Measurements from ENCODE around the gene PTBP2.

PTBP2 gene

GRCh38 chr1:96721416-96722160 lies at the start of gene PTBP2:
PTBP2 (plus strand) TSS chr1:96721784; CDS start chr1:96721865, 81 bp downstream.
- DNase-seq, result peak; percentile 41

GRCh38 chr1:96674915-96675314 lies 46.7 kb upstream of the PTBP2 start:
- no peak for DNase-seq

- DNase-seq, result no peak
Measured at GRCh38 chr1:96682056-96682455, 39.5 kb upstream of the PTBP2 start.

GRCh38 chr1:96683931-96684330 lies 37.7 kb upstream of the PTBP2 start:
- DNase-seq, result no peak

GRCh38 chr1:96684744-96685143 lies 36.8 kb upstream of the PTBP2 start:
- no peak for DNase-seq

GRCh38 chr1:96688767-96689166 lies 32.8 kb upstream of the PTBP2 start:
- DNase-seq, result no peak

- no peak for DNase-seq
Measured at GRCh38 chr1:96695954-96696353, 25.6 kb upstream of the PTBP2 start.

GRCh38 chr1:96698342-96698983 lies 23.1 kb upstream of the PTBP2 start:
- no peak for DNase-seq

- DNase-seq, result no peak
Measured at GRCh38 chr1:96703186-96703585, 18.4 kb upstream of the PTBP2 start.

GRCh38 chr1:96707023-96707422 lies 14.6 kb upstream of the PTBP2 start:
- no peak for DNase-seq

GRCh38 chr1:96708482-96708881 lies 13.1 kb upstream of the PTBP2 start:
- no peak for DNase-seq

- no peak for DNase-seq
Measured at GRCh38 chr1:96710708-96711477, 10.7 kb upstream of the PTBP2 start.

- no peak for DNase-seq
Measured at GRCh38 chr1:96713649-96714048, 7.9 kb upstream of the PTBP2 start.

- no peak for DNase-seq
Measured at GRCh38 chr1:96714881-96715280, 6.7 kb upstream of the PTBP2 start.

- no peak for DNase-seq
Measured at GRCh38 chr1:96715482-96715881, 6.1 kb upstream of the PTBP2 start.

- DNase-seq, result no peak
Measured at GRCh38 chr1:96721053-96721415, 550 bp upstream of the PTBP2 start.

GRCh38 chr1:96722161-96722922 lies 758 bp downstream of the PTBP2 start:
- peak; percentile 22 for DNase-seq

GRCh38 chr1:96722958-96723357 lies 1.4 kb downstream of the PTBP2 start:
- DNase-seq, result no peak

GRCh38 chr1:96723377-96723776 lies 1.8 kb downstream of the PTBP2 start:
- DNase-seq, result no peak

GRCh38 chr1:96723936-96724335 lies 2.4 kb downstream of the PTBP2 start:
- no peak for DNase-seq

- no peak for DNase-seq
Measured at GRCh38 chr1:96727860-96728259, 6.3 kb downstream of the PTBP2 start.

- no peak for DNase-seq
Measured at GRCh38 chr1:96730574-96731298, 9.2 kb downstream of the PTBP2 start.

Measured in NCI-H748 treated with DMSO at 0.1 percent for 48 hours (cell line).